ENCODE data around the gene PTS.

DNA sequence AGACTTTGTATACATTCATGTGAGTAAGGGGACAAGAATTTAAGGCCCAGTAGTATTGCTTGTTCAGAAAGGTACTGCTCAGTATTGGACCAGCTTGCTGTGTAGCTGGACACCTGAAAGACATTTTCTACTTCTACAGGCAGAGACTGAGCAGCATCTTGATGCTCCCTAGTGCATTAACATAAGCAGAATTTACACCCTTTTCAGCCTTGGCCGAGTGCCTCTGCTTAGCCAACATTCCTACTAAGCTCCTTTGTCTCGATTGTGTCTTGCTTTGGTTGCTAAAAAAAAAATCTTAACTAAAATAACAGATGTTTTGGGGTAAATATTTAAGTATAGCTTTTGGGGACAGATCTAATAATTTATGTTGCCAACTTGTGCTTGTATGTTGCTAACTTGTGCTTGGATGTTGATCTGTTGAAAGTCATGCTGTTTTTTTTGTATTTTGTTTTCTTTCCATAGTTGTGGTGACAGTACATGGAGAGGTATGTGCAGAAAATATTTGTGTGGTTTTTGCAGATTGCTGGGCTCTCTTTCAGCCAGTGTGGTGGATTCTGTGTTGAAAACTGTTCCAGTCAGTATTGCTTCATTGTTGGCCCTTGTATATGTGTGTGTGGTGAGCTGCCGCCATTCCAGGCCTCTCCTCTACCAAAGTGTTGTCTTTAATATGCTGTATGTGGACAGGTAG is 3.7 kb downstream of the PTS start:
- TF ChIP-seq POLR2A (IDR thresholded peaks at IDR 0.05) (no peak), EP300 (IDR thresholded peaks at IDR 0.05) (no peak), POLR2AphosphoS5 (IDR thresholded peaks at IDR 0.05) (no peak)
- TF ChIP-seq, protein P1, sequence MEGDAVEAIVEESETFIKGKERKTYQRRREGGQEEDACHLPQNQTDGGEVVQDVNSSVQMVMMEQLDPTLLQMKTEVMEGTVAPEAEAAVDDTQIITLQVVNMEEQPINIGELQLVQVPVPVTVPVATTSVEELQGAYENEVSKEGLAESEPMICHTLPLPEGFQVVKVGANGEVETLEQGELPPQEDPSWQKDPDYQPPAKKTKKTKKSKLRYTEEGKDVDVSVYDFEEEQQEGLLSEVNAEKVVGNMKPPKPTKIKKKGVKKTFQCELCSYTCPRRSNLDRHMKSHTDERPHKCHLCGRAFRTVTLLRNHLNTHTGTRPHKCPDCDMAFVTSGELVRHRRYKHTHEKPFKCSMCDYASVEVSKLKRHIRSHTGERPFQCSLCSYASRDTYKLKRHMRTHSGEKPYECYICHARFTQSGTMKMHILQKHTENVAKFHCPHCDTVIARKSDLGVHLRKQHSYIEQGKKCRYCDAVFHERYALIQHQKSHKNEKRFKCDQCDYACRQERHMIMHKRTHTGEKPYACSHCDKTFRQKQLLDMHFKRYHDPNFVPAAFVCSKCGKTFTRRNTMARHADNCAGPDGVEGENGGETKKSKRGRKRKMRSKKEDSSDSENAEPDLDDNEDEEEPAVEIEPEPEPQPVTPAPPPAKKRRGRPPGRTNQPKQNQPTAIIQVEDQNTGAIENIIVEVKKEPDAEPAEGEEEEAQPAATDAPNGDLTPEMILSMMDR (IDR thresholded peaks at IDR 0.05), result no peak

Data from upper lobe of left lung (tissue), 4 donors.